PFSK-1 (cell line): ENCODE data around the gene ECI2.

Experiments used
- FOXP2 ChIP-seq: optimal IDR thresholded peaks from 2 replicates; pipeline ENCODE3; 2011; ENCODE audit warnings: borderline replicate concordance, control low read depth, inconsistent platforms; ENCODE audit not compliant: insufficient read depth; ENCODE audit errors: extremely low read length, extremely low read depth
- POLR2AphosphoS5 ChIP-seq: IDR thresholded peaks from 2 replicates; pipeline ENCODE4 v1.6.1; 2012; ENCODE audit warnings: low read depth, mild to moderate bottlenecking, control low read depth, low read length, moderate library complexity
- SIN3A ChIP-seq: IDR thresholded peaks from 2 replicates; pipeline ENCODE4 v1.6.1; 2012; ENCODE audit warnings: mild to moderate bottlenecking, low read length, moderate library complexity, borderline replicate concordance; ENCODE audit not compliant: insufficient read depth
- TAF1 ChIP-seq: IDR thresholded peaks from 2 replicates; pipeline ENCODE4 v1.6.1; 2012; ENCODE audit warnings: low read length, control low read depth, borderline replicate concordance; ENCODE audit not compliant: insufficient read depth
- TF ChIP-seq, protein P1 (sequence below), 2 experiments: IDR thresholded peaks; 2 replicates each; pipeline versions ENCODE4 v1.6.1 to v1.8.0; 2011 to 2012; ENCODE audit warnings: low read depth in 2 of 2, low read length in 2 of 2, control low read depth in 1 of 2, inconsistent platforms in 1 of 2, mild to moderate bottlenecking in 1 of 2, moderate library complexity in 1 of 2; ENCODE audit not compliant: insufficient read depth in 1 of 2

ECI2 gene

DNA sequence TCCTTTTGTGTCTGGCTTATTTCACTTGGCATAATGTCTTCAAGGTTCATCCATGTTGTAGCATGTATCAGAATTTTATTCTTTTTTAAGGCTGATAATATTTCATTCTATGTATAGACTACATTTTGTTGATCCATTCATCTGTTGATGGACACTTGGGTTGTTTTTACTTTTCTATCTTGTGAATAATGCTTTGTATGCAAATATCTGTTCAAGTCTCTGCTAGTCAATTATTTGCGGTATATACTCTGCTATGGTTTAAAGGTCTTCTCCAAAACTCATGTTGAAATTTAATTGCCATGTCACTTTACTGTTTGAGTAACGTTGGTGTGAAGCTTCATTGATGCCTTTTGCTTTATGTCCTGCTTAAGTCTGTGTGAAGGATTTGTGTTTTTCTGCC lies 27.5 kb downstream of the ECI2 start:
- TF ChIP-seq FOXP2, result no peak
- TF ChIP-seq, protein P1, sequence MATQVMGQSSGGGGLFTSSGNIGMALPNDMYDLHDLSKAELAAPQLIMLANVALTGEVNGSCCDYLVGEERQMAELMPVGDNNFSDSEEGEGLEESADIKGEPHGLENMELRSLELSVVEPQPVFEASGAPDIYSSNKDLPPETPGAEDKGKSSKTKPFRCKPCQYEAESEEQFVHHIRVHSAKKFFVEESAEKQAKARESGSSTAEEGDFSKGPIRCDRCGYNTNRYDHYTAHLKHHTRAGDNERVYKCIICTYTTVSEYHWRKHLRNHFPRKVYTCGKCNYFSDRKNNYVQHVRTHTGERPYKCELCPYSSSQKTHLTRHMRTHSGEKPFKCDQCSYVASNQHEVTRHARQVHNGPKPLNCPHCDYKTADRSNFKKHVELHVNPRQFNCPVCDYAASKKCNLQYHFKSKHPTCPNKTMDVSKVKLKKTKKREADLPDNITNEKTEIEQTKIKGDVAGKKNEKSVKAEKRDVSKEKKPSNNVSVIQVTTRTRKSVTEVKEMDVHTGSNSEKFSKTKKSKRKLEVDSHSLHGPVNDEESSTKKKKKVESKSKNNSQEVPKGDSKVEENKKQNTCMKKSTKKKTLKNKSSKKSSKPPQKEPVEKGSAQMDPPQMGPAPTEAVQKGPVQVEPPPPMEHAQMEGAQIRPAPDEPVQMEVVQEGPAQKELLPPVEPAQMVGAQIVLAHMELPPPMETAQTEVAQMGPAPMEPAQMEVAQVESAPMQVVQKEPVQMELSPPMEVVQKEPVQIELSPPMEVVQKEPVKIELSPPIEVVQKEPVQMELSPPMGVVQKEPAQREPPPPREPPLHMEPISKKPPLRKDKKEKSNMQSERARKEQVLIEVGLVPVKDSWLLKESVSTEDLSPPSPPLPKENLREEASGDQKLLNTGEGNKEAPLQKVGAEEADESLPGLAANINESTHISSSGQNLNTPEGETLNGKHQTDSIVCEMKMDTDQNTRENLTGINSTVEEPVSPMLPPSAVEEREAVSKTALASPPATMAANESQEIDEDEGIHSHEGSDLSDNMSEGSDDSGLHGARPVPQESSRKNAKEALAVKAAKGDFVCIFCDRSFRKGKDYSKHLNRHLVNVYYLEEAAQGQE (IDR thresholded peaks at IDR 0.05; ENCODE audit: insufficient read depth in 1 of 2, low read depth in 2 of 2, low read length in 2 of 2), result no peak
- no peak for TF ChIP-seq TAF1
- TF ChIP-seq POLR2AphosphoS5, result no peak
- no peak for TF ChIP-seq SIN3A

DNA sequence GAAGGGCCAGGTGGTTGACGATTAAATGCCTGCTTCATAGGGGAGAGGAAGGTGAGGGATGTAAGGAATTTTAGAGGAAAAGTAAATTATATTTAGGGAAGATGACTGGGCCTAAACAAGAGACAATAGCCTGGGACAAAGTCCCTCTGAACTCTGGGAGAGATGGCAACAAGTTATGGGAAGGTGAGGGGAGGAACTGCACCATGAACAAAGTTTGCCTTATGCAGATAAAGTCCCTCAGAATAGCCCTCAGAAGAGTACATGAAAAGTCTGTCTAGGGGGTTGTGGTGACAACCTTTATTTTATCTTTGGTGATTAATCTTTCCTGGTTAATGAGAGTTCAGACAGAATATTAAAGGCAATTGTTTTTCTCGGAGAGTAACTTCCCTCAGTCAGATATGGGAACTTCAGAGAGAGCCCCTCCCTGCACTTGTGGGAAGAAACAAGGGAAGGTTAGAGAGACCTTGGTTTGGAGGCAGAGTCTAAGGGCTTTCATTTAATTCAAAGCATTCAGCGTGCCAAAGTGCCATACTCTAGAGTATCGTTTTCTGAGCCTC lies 29.3 kb downstream of the ECI2 start:
- no peak for TF ChIP-seq SIN3A
- no peak for TF ChIP-seq FOXP2
- TF ChIP-seq, protein P1 (IDR thresholded peaks at IDR 0.05; ENCODE audit: insufficient read depth in 1 of 2, low read depth in 2 of 2, low read length in 2 of 2), result no peak
- TF ChIP-seq POLR2AphosphoS5, result no peak
- no peak for TF ChIP-seq TAF1

DNA sequence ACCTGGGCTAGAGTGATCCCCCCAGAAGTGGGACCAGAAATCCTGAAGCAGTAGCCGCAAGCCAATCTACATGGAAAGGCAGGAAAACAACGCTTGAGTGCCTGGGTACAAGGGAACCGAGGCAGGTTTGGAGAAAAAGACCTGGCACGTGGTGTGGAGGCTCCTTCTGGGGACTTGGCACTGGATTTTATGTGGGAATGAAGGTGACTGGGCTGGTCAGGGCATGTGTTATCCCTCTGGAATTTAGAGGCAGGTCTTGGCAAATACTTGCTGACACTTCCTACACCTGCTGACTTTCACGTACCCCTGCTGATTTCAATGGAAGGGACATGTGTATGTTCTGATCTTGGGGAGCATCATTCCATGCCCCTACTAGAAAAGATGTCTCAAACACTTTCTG lies 31.4 kb downstream of the ECI2 start:
- no peak for TF ChIP-seq TAF1
- TF ChIP-seq FOXP2, result no peak
- TF ChIP-seq SIN3A, result no peak
- TF ChIP-seq, protein P1 (IDR thresholded peaks at IDR 0.05; ENCODE audit: insufficient read depth in 1 of 2, low read depth in 2 of 2, low read length in 2 of 2), result no peak
- no peak for TF ChIP-seq POLR2AphosphoS5

DNA sequence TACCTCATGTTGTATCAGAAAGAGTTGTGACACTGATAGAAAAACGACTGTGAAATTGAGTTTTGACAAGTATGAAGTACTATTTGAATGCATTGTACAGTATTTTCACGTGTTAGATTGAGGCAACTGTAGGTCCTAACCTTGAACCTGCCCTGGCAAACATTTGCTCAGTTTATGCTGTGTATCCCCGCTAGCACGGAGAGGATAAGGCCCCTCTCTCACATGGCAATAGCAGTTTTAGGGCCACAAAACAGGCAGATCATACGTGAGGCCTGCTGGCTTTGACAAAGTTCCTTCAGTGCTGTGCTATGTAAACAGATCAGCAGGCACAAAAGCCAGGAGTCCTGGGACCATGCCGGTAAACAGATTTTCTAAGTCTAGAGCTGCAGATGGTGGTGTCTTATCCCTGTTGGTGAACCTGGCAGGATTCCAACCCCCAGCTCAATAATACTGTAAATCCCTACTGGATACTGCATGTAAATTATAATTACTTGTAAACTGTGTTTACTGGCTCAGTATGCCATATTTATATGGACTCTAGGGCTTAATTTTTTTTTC lies 32.6 kb downstream of the ECI2 start:
- no peak for TF ChIP-seq POLR2AphosphoS5
- TF ChIP-seq, protein P1 (IDR thresholded peaks at IDR 0.05; ENCODE audit: insufficient read depth in 1 of 2, low read depth in 2 of 2, low read length in 2 of 2), result no peak
- no peak for TF ChIP-seq FOXP2
- no peak for TF ChIP-seq TAF1
- no peak for TF ChIP-seq SIN3A
